SKM-1 (cell line): ENCODE data around the gene CALHM5.

Source experiments
- DNase-seq: peaks from one replicate; lab custom pipeline; 2025; ENCODE audit not compliant: unreplicated experiment; lab: John Stamatoyannopoulos, UW

CALHM5 gene

DNA sequence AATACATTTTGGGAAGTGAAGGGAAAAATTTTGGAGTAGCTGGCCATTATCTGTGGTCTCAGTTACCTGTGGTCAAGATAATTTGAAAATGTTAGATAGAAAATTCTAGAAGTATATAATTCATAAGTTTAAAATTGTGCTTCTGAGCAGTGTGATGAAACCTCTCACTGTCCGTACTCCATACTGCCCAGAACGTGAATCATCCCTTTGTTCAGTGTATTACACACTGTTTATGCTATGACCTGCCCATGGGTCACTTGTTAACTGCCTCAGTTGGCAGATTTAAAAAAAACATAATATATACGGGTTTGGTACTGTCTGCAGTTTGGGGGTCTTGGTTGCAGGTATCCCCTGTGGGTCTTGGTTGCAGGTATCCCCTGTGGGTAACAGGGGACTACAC, 4.1 kb upstream of the CALHM5 start:
- DNase-seq = no peak

DNA sequence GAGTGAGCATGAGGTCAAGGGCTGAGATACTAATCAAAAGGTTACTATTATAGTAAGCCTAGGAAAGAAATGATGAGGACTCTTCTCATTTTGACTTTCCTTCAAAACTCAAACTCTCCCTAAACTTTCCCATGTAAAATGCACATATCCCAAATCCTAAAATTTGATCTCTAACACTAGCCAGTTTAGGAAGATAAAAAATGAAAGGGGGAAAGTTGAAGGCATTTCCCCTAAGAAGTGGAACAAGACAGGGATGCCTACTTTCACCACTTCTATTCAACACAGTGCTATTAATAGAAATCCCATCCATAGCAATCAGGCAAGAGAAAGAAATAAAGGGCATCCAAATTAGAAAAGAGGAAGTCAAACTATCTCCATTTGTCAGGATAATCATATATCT, 2.9 kb upstream of the CALHM5 start:
- DNase-seq = no peak

DNA sequence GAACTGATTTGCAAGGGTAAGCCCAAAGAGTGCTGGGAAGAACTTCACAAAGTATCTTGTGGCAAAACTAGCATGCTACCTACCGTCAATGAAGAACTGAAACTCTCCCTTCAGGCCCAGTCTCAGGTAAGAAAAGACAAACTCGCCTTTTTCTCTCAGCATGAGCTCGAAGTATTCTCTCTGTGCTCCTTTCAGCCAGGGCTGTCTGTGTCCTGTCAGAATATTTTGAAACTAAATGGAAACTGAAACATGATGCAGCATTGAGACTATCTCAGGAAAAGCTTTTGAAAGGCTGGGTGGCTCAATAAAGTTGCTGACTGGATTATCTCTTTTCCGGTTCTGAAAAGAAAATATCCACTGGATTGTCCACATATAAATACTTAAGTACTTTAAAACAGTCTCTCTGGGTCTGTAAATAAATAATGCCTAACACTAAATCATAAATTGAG, 696 bp downstream of the CALHM5 start:
- no peak for DNase-seq

DNA sequence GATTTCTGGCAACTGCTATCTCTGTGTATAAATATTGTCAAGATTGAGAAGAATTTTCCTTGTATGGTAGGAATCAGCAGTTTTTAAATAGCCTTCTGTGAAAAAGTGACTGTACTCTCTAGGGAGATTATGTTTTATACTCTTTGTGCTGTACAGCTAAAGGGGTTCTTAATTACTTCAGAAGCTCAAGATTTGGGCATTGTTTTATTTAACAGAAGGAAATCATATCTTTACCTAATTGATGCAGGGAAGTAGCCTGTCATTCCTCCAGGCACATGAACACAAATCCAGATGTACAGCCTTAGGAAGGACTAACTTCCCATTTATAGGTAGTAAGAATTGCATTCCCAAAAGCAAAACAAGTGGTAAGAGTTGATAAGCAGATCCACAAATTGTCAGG, 1.3 kb downstream of the CALHM5 start:
- DNase-seq = no peak

DNA sequence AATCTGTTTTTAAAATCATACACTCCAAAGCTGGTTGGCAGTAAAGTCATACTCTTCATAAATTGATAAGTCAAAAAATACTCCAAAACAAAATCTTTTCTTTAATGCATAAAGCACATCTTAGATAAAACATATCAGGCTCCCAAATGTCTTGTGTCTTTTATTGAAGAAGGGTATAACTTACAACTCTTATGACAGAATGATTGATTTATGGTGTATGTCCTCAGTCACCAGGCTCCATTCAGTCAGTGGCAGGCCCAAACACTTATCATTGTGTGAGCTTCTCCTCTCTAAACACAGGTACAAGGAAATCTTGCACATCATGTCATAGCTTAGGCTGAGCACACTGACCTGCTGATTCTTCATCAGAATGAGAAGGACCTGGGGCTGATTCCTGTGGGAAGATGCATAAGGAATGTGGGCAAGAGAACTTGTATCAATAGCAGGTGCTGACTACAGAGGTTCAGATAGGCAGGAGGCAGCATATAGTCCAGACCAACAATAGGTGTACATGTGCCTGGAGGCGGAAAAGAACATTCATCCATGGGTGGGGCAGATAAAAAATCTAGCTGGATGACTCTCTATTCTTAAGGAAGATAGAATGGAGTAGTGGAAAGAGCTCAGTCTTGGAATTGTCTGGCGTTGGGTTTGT, 1.9 kb downstream of the CALHM5 start:
- DNase-seq = no peak

DNA sequence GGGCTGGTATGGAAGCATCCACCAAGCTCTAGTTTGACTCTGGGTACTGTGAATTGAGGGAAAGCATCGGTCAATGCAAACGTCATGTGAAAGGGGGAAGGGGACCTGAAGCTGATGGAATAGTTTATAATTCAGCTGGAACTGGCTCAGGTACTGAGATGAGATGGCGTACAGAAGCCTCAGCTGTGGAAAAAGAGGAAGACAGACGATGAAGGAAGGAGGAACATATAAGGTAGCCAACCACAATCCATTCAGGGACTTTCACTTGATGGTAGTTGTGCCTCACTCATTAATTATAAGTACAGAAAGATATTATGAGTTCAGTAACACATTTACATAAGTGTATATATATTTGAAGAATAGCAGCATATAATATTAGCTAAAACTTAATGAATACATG, 2.7 kb downstream of the CALHM5 start:
- DNase-seq = peak; percentile 54

DNA sequence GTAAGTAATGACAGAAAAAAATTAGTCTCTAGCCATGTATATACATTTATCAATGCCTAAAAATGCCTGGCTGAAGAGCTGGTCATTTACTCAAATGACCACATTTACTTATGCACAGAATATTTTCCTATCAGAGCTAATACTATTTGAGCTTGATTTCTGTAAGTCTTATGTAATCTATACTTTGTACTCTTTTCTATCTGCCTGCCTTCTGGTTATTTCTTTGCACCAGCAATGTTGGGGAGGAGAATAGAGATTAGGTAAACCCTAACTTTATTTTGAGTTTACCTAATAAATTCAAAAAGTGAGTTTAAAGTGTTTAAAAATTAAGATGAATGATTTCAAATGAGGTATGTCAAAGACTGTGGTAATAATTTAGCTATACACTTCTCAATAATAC, 3.7 kb downstream of the CALHM5 start:
- no peak for DNase-seq

DNA sequence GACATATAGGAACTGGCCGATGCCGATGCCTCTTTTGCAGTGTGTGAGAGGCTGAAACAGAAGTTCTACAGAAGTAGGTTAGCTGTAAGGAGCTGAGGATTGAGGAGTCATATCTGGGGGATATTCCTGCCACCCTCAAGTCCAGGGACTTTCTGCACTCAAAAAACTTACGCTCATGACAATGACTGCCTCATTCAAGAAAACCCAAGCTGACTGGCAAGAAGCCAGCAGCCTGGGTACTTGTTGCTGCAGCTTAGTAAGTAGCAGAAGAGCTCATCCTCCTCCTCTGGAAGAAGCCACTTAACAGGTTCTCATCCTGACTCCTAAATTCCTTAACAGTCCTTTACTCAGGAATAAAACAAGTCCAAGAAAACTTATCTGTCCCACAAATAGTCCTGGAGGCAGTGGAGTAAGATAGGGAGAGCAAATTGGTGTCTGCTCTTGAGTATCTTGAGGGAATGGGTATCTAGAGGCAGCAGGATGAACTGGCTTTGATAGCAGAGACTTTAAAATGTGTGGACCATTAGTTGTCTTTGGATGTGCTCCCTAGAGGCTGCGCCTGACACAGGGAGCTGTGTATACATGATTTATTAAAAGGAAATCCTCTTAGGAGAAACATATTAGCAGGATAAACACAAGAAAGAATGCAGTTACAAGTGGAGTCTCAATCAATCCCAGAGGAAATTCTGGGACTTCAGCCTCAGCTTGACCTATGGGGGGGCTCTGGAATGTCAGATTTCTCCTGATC, 7.4 kb downstream of the CALHM5 start:
- no peak for DNase-seq

DNA sequence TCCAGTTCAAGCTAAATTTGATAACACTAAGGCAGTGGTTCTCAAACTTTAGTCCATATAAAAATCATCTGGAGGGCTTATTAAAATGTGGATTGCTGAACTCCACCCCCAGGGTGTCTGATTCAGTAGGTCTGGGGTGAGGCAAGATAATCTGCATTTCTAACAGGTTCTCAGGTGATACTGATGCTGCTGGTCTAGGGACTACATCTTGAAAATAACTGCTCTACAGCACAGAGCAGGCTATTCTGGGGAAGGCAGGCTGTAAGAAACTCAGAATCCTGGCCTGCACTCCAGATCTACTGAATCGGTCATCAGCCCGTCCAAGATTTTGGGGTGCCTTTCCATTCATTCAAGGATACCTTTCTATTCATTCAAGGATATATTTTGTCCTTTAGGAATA, 11.5 kb downstream of the CALHM5 start:
- DNase-seq = no peak

DNA sequence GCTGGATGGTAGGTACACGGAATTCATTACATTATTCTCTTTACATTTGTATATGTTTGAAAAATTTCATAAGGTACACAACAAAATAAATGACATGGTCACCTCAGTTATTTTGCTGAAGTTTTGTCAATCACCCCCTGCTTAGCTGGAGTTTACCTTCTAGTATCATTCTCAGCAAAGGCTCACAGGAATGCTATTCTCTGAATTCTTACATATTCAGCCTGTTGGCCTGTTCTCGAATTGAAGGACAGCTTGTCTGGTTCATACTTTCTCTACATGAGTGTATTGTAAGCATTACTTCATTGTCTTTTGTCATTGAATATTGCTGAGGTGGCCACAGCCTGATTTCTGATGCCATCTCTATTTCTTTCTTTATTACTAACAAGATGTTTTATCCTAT, 12.8 kb downstream of the CALHM5 start:
- DNase-seq = no peak

DNA sequence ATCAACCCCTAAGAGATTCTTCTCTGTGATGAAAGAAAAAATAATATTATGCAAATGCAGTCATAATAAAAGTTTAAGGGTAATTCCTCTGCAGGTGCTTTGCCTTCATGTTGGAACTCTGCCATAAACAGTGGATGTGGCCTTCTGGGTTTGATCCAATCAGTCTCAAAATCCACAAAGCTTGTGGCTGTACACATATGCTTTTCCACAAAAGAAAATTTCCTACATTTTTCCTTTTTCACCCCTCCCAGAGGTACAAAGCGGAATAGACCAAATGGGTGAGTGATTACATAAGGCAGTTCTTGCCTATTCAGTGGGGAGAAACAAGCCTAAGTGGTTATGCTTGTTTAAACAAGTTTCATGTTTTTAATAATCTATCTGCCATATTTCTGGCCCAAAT, 16.7 kb downstream of the CALHM5 start:
- DNase-seq = no peak

DNA sequence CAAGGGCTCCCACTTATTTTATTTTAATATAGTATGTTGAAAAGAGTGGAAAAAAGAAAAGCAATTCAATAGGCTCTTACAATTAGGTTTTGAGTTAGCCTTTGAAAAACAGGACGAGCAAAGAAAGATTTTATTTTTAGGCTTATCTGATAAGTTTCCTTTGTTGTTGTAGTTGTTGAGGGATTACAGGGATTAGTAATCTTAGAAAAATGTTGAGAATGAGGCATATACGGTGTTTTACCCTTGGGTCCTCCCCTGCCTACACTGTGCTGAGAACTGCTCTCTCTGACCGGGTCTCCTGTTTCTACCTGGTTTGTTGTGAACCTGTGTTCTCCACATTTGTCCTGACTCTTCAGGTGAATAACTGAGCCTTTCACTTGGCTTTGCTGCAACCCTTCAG, 17.3 kb downstream of the CALHM5 start:
- DNase-seq = no peak

DNA sequence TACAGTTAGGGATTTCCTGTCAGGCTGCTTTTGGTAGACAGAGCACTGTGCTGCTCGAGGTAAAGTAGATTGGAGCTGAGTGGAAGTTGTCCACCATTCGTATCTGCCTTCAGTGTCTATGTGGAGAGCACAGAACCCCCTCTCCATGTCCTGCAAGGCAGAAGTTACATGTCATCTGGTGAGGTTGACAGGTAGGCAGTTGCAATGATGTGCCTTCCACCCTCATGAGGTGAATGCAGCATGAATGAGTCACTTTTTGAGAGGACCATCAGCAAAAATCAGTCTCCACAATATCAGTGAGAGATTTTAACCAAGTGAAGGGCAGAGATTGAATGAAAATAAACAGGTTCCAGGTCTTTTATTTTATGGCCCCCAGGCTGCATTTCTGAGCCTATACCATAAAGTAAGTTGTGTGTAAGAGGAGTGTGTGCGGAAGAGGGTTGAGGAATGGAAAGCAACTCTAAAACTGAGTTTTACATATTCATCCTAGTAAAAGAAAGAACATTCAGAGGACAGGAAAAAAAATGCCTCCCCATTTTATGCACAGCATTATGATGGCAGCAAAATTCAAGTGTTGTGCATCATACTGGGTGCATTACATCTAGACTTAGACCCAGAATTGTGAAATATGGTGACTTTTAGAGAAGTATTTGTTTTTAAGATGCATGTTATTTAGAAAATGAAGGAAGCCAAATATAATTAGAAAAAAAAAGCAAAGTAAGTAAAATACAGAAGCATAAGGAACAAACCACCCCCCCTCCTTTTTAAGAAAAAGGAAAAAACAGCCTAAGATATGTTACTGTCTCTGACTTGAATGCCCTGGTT, 18.2 kb downstream of the CALHM5 start:
- no peak for DNase-seq

DNA sequence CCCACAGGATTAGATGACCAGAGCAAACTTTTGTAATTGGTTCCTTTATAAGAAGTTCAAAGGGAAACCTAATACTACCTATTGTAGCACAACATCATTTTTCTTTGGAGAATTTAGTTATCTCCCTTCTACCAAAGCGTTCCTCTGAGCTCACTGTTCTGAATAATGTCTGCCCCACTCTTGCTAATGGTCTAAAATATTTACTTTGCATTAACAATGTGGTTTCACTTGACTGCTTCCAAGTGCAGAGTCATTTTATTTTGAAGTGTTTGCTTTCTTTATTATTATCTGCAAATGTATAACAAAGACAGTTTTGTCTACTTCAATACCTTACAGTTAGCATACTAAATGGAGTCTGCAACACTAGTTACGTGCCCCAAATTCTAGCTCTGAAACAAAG, 19.0 kb downstream of the CALHM5 start:
- no peak for DNase-seq

DNA sequence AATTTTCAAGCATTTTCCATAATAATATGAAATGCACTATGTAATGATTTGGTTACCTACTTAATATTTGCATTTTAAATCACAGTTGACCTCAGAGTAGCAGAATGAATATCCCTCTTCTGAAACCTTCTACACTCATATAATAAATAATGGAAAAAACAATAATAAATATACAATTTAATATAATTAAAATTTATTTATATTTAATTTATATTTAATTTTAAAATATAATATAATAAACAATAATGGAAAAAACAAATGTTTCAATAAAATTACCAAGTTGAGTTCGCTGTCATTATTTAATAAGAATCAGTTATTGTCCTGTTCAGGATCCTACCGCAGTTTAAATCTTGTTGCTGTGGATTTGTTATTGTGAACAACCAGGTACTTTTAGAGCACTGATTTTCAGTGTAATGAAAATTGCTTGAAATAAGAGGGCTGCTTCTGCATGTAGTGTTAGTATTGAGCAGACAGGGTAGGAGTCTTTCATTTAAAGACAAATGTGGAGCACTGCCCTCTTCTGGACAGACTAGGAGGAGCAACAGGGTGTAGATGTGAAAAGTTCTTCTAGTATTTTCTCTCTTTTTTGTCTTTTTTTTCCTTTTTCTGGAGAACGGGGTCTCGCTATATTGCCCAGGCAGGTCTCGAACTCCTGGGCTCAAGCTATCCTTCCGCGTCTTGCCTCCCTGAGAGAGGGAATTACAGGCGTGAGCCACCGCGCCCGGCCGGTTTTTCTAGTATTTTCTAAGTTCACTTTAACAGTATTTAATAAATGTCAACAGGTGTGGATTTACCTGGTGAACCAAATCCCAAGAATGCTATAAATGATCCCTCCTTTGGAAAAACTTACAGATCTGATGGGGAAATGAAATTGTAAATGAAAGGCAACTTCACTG, 20.5 kb downstream of the CALHM5 start:
- peak; percentile 80 for DNase-seq

DNA sequence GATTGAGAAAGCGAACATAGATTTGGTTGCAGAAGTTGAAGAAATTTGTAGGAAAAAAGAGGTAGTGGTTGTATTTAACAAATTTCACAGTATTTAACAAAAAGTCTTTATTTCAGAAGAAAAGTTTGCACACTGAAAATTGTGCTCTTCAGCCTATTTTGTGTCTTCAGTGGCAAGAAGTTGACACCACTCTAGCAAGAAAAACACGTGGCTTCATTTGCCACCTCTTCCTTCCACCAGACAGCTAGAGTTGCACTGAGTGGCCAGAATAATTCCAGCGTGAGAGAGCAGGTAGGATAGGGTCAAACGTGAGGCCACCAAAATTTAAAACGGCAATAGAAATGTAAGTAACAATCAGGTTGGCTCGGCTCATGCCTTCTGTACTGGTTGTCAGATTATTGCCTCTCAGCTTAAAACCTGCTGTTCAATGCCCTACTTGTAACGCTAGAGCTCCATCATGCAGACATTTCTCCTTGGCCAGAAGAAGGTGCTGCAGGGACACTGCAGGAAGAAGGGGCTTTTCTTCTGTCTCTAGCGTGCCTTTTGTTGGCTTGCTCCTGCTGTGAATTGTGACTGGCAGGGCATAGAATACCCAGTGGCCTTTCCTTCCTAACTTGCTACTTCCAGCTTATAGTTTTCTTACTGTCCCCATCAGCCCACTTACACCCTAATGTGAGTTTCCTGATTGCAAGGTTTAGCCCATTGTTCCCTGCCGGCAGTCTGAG, 22.0 kb downstream of the CALHM5 start:
- DNase-seq = no peak

DNA sequence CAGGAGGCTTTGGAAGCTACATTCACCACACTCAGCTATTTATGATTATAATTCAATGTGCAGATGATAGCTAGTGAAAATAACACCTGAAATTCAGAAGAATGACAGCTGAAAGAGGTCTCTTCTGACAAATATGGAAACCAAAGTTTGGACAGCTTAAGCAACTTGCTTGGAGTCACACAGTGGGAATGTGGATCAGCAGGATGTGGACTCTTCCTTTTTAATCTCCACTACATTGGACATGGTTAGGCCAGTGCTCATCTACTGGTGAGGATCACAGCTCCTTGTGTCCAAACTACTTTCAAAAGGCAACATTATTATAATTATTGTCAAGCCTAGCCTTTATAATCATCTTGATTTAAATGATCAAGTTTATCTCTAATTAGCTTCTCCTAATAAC, 23.7 kb downstream of the CALHM5 start:
- DNase-seq = no peak

DNA sequence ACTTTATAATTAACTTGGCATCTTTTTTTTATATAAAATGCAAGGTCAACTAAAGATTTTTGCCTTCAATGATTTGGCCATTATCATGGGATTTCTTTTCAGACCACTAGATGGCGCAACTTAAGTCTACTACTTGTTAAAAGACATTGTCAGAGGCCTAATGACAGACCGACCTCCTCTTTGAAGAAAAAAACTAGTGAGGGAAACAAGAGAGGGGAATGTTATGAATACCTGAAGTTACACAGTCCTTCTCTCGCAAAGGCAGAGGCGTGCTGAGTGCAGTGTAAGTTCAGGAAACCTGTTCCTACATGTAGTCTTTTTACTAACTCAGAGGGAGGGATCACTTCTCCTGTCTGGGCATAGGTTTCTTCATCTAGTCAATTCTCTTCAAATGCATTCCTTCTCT, 24.8 kb downstream of the CALHM5 start:
- DNase-seq = peak; percentile 40

DNA sequence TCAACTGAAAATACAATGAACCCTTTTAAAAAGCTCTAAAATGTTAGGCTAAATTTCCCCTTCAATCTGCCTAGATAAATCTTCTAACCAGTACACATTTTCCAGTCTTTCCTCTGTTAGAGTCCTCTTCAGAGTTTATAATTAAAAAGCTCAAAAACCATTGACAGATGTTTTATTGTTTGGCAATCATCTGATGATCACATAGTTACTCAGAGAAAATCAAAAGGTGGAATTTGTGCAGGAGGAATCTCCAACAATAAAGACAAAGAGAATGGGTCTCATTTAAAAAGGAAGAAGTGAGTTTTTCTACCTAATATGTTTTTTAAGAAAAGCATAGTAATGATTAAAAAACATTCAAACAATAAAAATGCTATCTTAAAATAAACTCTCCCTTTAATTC, 31.0 kb downstream of the CALHM5 start:
- no peak for DNase-seq

DNA sequence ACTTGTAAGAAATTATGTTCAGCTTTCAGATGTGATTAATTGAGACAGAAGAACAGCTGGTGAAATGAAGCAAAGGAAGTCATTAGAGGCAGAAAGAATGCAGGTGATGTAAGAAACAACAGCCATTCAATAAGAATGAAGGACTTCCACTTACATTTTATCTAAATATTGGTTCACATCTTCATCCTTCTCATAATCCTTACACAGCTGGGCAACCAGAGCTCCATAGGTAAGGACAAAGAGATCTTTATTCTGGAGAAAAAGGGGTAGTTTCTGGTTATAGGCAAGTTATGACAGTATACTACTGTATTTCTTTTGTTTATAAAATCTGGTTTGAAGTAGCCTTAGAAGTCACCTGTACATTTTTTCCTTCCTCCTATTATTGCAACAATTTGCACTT, 31.7 kb downstream of the CALHM5 start:
- no peak for DNase-seq
